Measurements from ENCODE around the gene GSX2. TPM values are rescaled to one million over a fixed set of nuclear protein-coding genes. Genes with fewer than 3 reads are reported as not detected.

The GSX2 gene
- total and polyA plus RNA-seq, 2 of the 8 experiments (the other 6 are each of a cell fraction or from before 2014, with no cell fraction given), result not detected

- no peak overlapping the region for H3K27ac ChIP-seq (ENCODE audit: low read depth, low read length)
- no peak overlapping the region for H3K18ac ChIP-seq (ENCODE audit: extremely low read depth, low read length)
- H4K91ac ChIP-seq (replicated peaks; ENCODE audit: insufficient read length, low read length), result no peak overlapping the region
- H4K5ac ChIP-seq (ENCODE audit: insufficient read length, low read depth, low read length), result no peak overlapping the region
- WGBS, 2 experiments (ENCODE audit: extremely low coverage in 1 of 2, insufficient coverage in 1 of 2, insufficient read length in 1 of 2, insufficient replicate concordance in 2 of 2, low coverage in 1 of 2, low lambda C conversion rate in 2 of 2, missing lambda C conversion rate in 1 of 2), result 9% methylated on average over 6 of the region's 6 CpGs; no CpG with 5 or more reads in 1 of the 2 experiments
- peaks cover 9% of the 10 kb centered on the region; the same call in 1 of the 2 replicates for H3K23me2 ChIP-seq (ENCODE audit: low read depth, low read length)
- H3K4ac ChIP-seq (replicated peaks; ENCODE audit: insufficient read length, low read depth, low read length), result no peak overlapping the region
- peak overlapping the region in 1 of 2 experiments; percentile 86; a peak in 1 of 4 replicates for H3K4me2 ChIP-seq (ENCODE audit: insufficient read depth in 1 of 2, low read depth in 2 of 2, low read length in 2 of 2)
- H2BK120ac ChIP-seq (replicated peaks; ENCODE audit: low read depth, low read length), result no peak overlapping the region
- DNase-seq (ENCODE audit: low read depth in 1 of 2, low spot score in 2 of 2) (no peak), FAIRE-seq (no peak)
- peaks cover 80 to 100% (median 96%) of the 10 kb centered on the region in 4 experiments for H3K27me3 ChIP-seq (replicated peaks in 1 of 4; ENCODE audit: control insufficient read depth in 3 of 4, extremely low read depth in 1 of 4, insufficient read depth in 3 of 4, low read length in 3 of 4)
- peaks cover 0 to 7% (median 0%) of the 10 kb centered on the region in 4 experiments; a peak in 1 of 8 replicates for H3K36me3 ChIP-seq (ENCODE audit: control insufficient read depth in 2 of 4, insufficient read depth in 4 of 4, low read length in 3 of 4)
- H2BK20ac ChIP-seq (ENCODE audit: low read length), result no peak overlapping the region
- ChIA-PET CTCF (ENCODE audit: partially characterized antibody) (interaction anchor here (1.6 to 8.6 kb wide), 6 partner anchors 9 to 194 kb away, joined by 4 to 62 read pairs (median 4); no protein-coding TSS in a partner anchor), POLR2A (ENCODE audit: partially characterized antibody) (interaction anchor here (1.2 to 1.8 kb wide), 2 partner anchors 9 to 123 kb away, joined by 3 to 11 read pairs; no protein-coding TSS in a partner anchor)
- peaks cover 13 to 54% (median 25%) of the 10 kb centered on the region in 4 experiments for H3K4me1 ChIP-seq (replicated peaks in 1 of 4; ENCODE audit: control insufficient read depth in 3 of 4, insufficient read depth in 4 of 4, low read length in 3 of 4)
- H3K79me1 ChIP-seq (ENCODE audit: low read depth, low read length), result no peaks in the 10 kb centered on the region
- no peak overlapping the region for H3K9ac ChIP-seq (replicated peaks in 1 of 4; ENCODE audit: extremely low read depth in 1 of 4, low read depth in 3 of 4, low read length in 3 of 4)
- H2BK12ac ChIP-seq (ENCODE audit: low read depth, low read length), result no peak overlapping the region
- H3K4me3 ChIP-seq (ENCODE audit: extremely low read depth in 1 of 4, insufficient read depth in 2 of 4, low read depth in 3 of 4, low read length in 4 of 4), result no peak overlapping the region
- peaks cover 0 to 4% of the 10 kb centered on the region in 2 experiments for H4K20me1 ChIP-seq (replicated peaks in 1 of 2; ENCODE audit: control insufficient read depth in 1 of 2, insufficient read depth in 2 of 2, low read length in 2 of 2)
- no peaks in the 10 kb centered on the region for H3K9me3 ChIP-seq (ENCODE audit: insufficient read depth in 2 of 2, low read depth in 1 of 2, low read length in 1 of 2)
- H2BK5ac ChIP-seq (ENCODE audit: low read depth, low read length), result no peak overlapping the region
- no peak for TF ChIP-seq TAF1 (IDR thresholded peaks at IDR 0.05; ENCODE audit: low read depth, low read length)
- TF ChIP-seq CBX8 (IDR thresholded peaks at IDR 0.05; ENCODE audit: borderline replicate concordance, low read depth, low read length), result 0 out of 2 replicates have a peak, but pooled peaks have one; percentile 77
- no peaks in the 10 kb centered on the region for H3K79me2 ChIP-seq (ENCODE audit: control insufficient read depth in 1 of 2, insufficient read depth in 2 of 2, low read length in 2 of 2)
- no peak overlapping the region for H2AFZ ChIP-seq (ENCODE audit: low read length)
- H4K8ac ChIP-seq (ENCODE audit: extremely low read depth, insufficient read depth, low read length), result no peak overlapping the region
- no peak overlapping the region for H2BK15ac ChIP-seq (ENCODE audit: low read length)
- H3K23ac ChIP-seq (ENCODE audit: insufficient read length), result no peak overlapping the region
- H2AK5ac ChIP-seq (ENCODE audit: low read depth, low read length), result no peak overlapping the region
- H3K56ac ChIP-seq (replicated peaks; ENCODE audit: insufficient read length, low read depth, low read length), result no peak overlapping the region
- no peak overlapping the region for H3K14ac ChIP-seq (ENCODE audit: insufficient read length)
Measured at GRCh38 chr4:54102531-54103106, 2.7 kb downstream of the GSX2 start.

All from H1 (cell line).